ENCODE data around the gene HIVEP2.

DNA sequence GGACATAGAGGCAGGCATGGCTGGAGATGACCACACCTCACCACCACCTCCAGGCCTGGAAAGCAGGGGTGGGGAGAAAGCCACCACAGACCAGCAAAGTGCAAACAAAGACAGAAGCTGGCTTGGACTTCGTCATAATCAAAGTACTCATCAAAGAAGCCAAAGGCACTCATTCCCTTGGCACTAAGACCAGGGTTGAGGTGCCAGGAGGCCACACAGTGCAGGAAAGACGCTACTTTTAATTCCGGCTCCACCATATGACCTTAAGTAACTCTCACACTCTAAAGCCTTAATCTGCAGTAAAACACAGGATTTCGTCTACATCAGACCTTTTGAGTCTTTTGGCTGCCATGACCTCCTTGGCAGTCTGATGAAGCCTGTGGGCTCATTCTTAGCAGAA, 123.1 kb downstream of the HIVEP2 start:
- TF ChIP-seq CTCF (IDR thresholded peaks at IDR 0.05), result no peak
- TF ChIP-seq POLR2A (IDR thresholded peaks at IDR 0.05), result no peak
